Measurements from ENCODE around the gene HBM. TPM values are rescaled to one million over a fixed set of nuclear protein-coding genes. Genes with fewer than 3 reads are reported as not detected.
"Not testable (repeated sequence)": the region's sequence is repeated elsewhere in the genome, so short reads cannot be mapped to it uniquely, and the experiment has no call there.

Gene HBM
- total RNA-seq, 8 experiments from 2014 or later = not detected

GRCh38 chr16:176006-176405 lies 10.2 kb downstream of the HBM start:
- no CpG with 5 or more reads among the region's 39 CpGs for WGBS, 10 experiments
- H3K4me1 ChIP-seq (replicated peaks in 1 of 2); H3K4me3 ChIP-seq; in situ Hi-C loops (cut with MboI; ENCODE audit: low pct_unique_long_range_greater_than_20kb in 2 of 9, low sequenced_read_pairs in 9 of 9, unreplicated experiment in 9 of 9); H3K27ac ChIP-seq: not testable (repeated sequence)
- ATAC-seq (replicated peaks in 6 of 8) = peak in 4 of 8 experiments; percentile 1 to 25 (median 18)

- WGBS, 10 experiments = no CpG with 5 or more reads among the region's 88 CpGs
- in situ Hi-C loops (cut with MboI; ENCODE audit: low pct_unique_long_range_greater_than_20kb in 2 of 9, low sequenced_read_pairs in 9 of 9, unreplicated experiment in 9 of 9); H3K4me1 ChIP-seq (replicated peaks in 1 of 2); H3K27ac ChIP-seq; H3K4me3 ChIP-seq: not testable (repeated sequence)
- peak in 6 of 8 experiments; percentile 9 to 54 (median 32) for ATAC-seq (replicated peaks in 6 of 8)
Observed at GRCh38 chr16:176477-177382, 11.0 kb downstream of the HBM start, which contains the start of gene HBA1. HBA1 (plus strand) TSS chr16:176680; CDS start chr16:176717, 37 bp downstream.

- 0 to 17% methylated on average over 1 of the region's 13 CpGs; no CpG with 5 or more reads in 8 of the 10 experiments for WGBS, 10 experiments
- Histone ChIP-seq H3K27ac (no peak overlapping the region), H3K4me1 (replicated peaks in 1 of 2) (peaks cover 2 to 6% of the 10 kb centered on the region in 2 donors), H3K4me3 (no peak overlapping the region)
- peak in 1 of 8 experiments; percentile 4 for ATAC-seq (replicated peaks in 6 of 8)
- in situ Hi-C loops (cut with MboI; ENCODE audit: low pct_unique_long_range_greater_than_20kb in 2 of 9, low sequenced_read_pairs in 9 of 9, unreplicated experiment in 9 of 9) = no loop called here
Observed at GRCh38 chr16:177394-177822, 11.6 kb downstream of the HBM start.

- H3K4me3 ChIP-seq = no peak overlapping the region
- H3K27ac ChIP-seq = no peak overlapping the region
- in situ Hi-C loops (cut with MboI; ENCODE audit: low pct_unique_long_range_greater_than_20kb in 2 of 9, low sequenced_read_pairs in 9 of 9, unreplicated experiment in 9 of 9) = no loop called here
- H3K4me1 ChIP-seq (replicated peaks in 1 of 2) = peaks cover 2 to 6% of the 10 kb centered on the region in 2 donors
- WGBS, 10 experiments = 29 to 100% (median 82%) methylated on average over 1 to 5 of the region's 11 CpGs; no CpG with 5 or more reads in 3 of the 10 experiments
- ATAC-seq (replicated peaks in 6 of 8) = no peak
Observed at GRCh38 chr16:177981-178667, 12.3 kb downstream of the HBM start.

- ATAC-seq (replicated peaks in 6 of 8) = no peak
- Histone ChIP-seq H3K4me3 (no peak overlapping the region), H3K27ac (no peak overlapping the region), H3K4me1 (replicated peaks in 1 of 2) (peaks cover 2 to 6% of the 10 kb centered on the region in 2 donors)
- in situ Hi-C loops (cut with MboI; ENCODE audit: low pct_unique_long_range_greater_than_20kb in 2 of 9, low sequenced_read_pairs in 9 of 9, unreplicated experiment in 9 of 9) = no loop called here
- 59 to 100% (median 88%) methylated on average over 1 to 10 of the region's 11 CpGs; no CpG with 5 or more reads in 2 of the 10 experiments for WGBS, 10 experiments
Observed at GRCh38 chr16:178668-179015, 12.9 kb downstream of the HBM start.

GRCh38 chr16:179211-180092 lies 13.7 kb downstream of the HBM start:
- Histone ChIP-seq H3K27ac (no peak overlapping the region), H3K4me1 (replicated peaks in 1 of 2) (peaks cover 2 to 6% of the 10 kb centered on the region in 2 donors), H3K4me3 (peak overlapping the region in 4 of 5 donors; percentile 34 to 45 (median 40))
- WGBS, 10 experiments = 60 to 95% (median 79%) methylated on average over 2 to 16 of the region's 17 CpGs; no CpG with 5 or more reads in 2 of the 10 experiments
- no peak for ATAC-seq (replicated peaks in 6 of 8)
- in situ Hi-C loops (cut with MboI; ENCODE audit: low pct_unique_long_range_greater_than_20kb in 2 of 9, low sequenced_read_pairs in 9 of 9, unreplicated experiment in 9 of 9) = no loop called here

GRCh38 chr16:180101-180675 lies 14.4 kb downstream of the HBM start, which contains the start of gene HBQ1:
HBQ1 (plus strand) TSS chr16:180459; CDS start chr16:180487, 28 bp downstream.
- 0 to 90% (median 6%) methylated on average over 1 to 29 of the region's 59 CpGs; no CpG with 5 or more reads in 5 of the 10 experiments for WGBS, 10 experiments
- peak in 6 of 8 experiments; percentile 26 to 74 (median 68) for ATAC-seq (replicated peaks in 6 of 8)
- Histone ChIP-seq H3K27ac (no peak within 1 kb of the TSS), H3K4me1 (replicated peaks in 1 of 2) (peaks cover 2 to 6% of the 10 kb centered on the region in 2 donors), H3K4me3 (peak within 1 kb of the TSS; percentile 34 to 45 (median 39))
- in situ Hi-C loops (cut with MboI; ENCODE audit: low pct_unique_long_range_greater_than_20kb in 2 of 9, low sequenced_read_pairs in 9 of 9, unreplicated experiment in 9 of 9) = no loop called here

- peak; percentile 65 to 80 (median 72) for ATAC-seq (replicated peaks in 6 of 8)
- H3K4me3 ChIP-seq = peak overlapping the region; percentile 34 to 45 (median 39)
- no peak overlapping the region for H3K27ac ChIP-seq
- in situ Hi-C loops (cut with MboI; ENCODE audit: low pct_unique_long_range_greater_than_20kb in 2 of 9, low sequenced_read_pairs in 9 of 9, unreplicated experiment in 9 of 9) = no loop called here
- WGBS, 10 experiments = 0% methylated on average over 5 of the region's 89 CpGs; no CpG with 5 or more reads in 9 of the 10 experiments
- peaks cover 2 to 6% of the 10 kb centered on the region in 2 donors for H3K4me1 ChIP-seq (replicated peaks in 1 of 2)
Observed at GRCh38 chr16:180681-181564, 15.1 kb downstream of the HBM start.

- in situ Hi-C loops (cut with MboI; ENCODE audit: low pct_unique_long_range_greater_than_20kb in 2 of 9, low sequenced_read_pairs in 9 of 9, unreplicated experiment in 9 of 9) = no loop called here
- Histone ChIP-seq H3K4me3 (peak overlapping the region in 3 of 5 donors; percentile 34 to 45 (median 44)), H3K4me1 (replicated peaks in 1 of 2) (peaks cover 2 to 6% of the 10 kb centered on the region in 2 donors), H3K27ac (no peak overlapping the region)
- 0 to 40% (median 17%) methylated on average over 1 to 2 of the region's 22 CpGs; no CpG with 5 or more reads in 7 of the 10 experiments for WGBS, 10 experiments
- peak in 2 of 8 experiments; percentile 3 to 4 for ATAC-seq (replicated peaks in 6 of 8)
Observed at GRCh38 chr16:181565-182021, 15.8 kb downstream of the HBM start.

GRCh38 chr16:183005-183404 lies 17.2 kb downstream of the HBM start:
- in situ Hi-C loops (cut with MboI; ENCODE audit: low pct_unique_long_range_greater_than_20kb in 2 of 9, low sequenced_read_pairs in 9 of 9, unreplicated experiment in 9 of 9) = no loop called here
- WGBS, 10 experiments = 100% methylated on average over 1 to 2 of the region's 7 CpGs; no CpG with 5 or more reads in 6 of the 10 experiments

GRCh38 chr16:185213-185612 lies 19.4 kb downstream of the HBM start:
- Histone ChIP-seq H3K27ac (no peak overlapping the region), H3K4me1 (replicated peaks in 1 of 2) (peaks cover 0 to 6% of the 10 kb centered on the region in 2 donors), H3K4me3 (no peak overlapping the region)
- no peak for ATAC-seq (replicated peaks in 6 of 8)
- in situ Hi-C loops (cut with MboI; ENCODE audit: low pct_unique_long_range_greater_than_20kb in 2 of 9, low sequenced_read_pairs in 9 of 9, unreplicated experiment in 9 of 9) = no loop called here
- WGBS, 10 experiments = 59 to 100% (median 81%) methylated on average over 2 to 5 of the region's 13 CpGs; no CpG with 5 or more reads in 5 of the 10 experiments

More at GRCh38 chr16:183005-183404, 17.2 kb downstream of the HBM start:
- ATAC-seq (replicated peaks in 6 of 8) = no peak
- Histone ChIP-seq H3K4me1 (replicated peaks in 1 of 2) (peaks cover 0 to 6% of the 10 kb centered on the region in 2 donors), H3K27ac (no peak overlapping the region), H3K4me3 (no peak overlapping the region)

Data from motor neuron (in vitro differentiated cells).